Fibroblast of skin of left quadriceps (primary cell): ENCODE results near the gene PARP12.
"Not testable (repeated sequence)": the region's sequence is repeated elsewhere in the genome, so short reads cannot be mapped to it uniquely, and the experiment has no call there.

Experiments
- DNase-seq, 2 experiments: peaks; one replicate each; pipeline ENCODE4 v3.0.0-alpha.2; 2013; ENCODE audit warnings: low read depth in 2 of 2

Gene PARP12, protein sequence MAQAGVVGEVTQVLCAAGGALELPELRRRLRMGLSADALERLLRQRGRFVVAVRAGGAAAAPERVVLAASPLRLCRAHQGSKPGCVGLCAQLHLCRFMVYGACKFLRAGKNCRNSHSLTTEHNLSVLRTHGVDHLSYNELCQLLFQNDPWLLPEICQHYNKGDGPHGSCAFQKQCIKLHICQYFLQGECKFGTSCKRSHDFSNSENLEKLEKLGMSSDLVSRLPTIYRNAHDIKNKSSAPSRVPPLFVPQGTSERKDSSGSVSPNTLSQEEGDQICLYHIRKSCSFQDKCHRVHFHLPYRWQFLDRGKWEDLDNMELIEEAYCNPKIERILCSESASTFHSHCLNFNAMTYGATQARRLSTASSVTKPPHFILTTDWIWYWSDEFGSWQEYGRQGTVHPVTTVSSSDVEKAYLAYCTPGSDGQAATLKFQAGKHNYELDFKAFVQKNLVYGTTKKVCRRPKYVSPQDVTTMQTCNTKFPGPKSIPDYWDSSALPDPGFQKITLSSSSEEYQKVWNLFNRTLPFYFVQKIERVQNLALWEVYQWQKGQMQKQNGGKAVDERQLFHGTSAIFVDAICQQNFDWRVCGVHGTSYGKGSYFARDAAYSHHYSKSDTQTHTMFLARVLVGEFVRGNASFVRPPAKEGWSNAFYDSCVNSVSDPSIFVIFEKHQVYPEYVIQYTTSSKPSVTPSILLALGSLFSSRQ

DNA sequence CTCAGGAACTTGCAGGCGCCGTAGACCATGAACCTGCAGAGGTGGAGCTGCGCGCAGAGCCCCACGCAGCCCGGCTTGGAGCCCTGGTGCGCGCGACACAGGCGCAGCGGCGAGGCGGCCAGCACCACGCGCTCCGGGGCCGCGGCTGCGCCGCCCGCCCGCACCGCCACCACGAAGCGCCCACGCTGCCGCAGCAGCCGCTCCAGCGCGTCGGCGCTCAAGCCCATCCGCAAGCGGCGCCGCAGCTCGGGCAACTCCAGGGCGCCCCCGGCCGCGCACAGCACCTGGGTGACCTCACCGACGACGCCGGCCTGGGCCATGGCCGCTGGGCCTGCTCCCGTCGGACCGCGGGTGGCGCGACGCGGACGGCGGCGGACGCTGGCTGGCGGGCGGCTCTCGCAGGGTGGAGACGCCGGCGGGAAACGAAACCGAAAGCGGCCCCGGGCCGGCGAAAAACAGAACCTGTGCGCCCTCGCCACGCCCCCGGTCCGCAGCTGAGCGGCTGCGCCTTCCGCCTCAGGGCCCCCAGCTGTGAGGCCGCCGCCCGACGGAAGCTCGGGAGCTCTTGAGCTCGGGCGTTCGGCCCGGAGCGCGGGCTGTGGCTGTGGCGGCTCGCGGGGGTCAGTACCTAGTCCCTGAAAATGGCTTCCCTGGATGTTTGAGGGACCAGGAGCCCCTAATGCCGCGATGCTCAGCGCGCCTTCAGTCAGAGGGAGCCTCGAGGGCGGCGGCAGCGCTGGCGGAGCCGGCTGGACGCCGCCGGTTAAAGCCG lies at the start of gene PARP12:
Gene PARP12 (minus strand): TSS at position 424 of the 772 bp plus-strand sequence. CDS start 104 bp downstream, at position 320.
- peak; percentile 50 to 59 for DNase-seq

DNA sequence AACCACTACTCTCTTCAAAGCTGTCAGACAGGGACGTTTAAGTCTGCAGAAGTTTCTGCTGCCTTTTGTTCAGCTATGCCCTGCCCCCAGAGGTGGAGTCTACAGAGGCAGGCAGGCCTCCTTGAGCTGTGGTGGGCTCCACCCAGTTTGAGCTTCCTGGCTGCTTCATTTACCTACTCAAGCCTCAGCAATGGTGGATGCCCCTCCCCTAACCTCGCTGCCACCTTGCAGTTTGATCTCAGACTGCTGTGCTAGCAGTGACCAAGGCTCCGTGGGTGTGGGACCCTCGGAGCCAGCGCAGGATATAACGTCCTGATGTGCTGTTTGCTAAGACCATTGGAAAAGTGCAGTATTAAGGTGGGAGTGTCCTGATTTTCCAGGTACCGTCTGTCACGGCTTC lies 46.0 kb upstream of the PARP12 start:
- DNase-seq = not testable (repeated sequence)

DNA sequence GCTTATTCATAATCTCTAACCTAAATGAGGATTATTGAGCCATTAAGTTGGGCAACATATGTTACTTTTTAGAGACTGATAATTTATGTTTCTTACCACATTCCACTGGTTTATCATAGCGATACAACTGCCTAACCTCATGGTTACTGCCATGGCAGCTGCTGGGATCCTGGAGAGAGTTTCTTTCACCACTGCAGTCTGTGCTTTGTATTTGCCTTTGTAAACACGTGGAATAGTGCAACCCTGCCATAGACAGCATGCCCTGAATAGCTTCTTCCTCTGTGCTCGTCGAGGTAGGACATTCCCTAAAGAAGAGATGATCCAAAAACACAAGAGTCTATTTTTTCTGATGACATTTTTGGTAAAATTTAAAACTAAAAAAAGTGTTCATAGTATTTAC lies 33.7 kb upstream of the PARP12 start:
- no peak for DNase-seq

DNA sequence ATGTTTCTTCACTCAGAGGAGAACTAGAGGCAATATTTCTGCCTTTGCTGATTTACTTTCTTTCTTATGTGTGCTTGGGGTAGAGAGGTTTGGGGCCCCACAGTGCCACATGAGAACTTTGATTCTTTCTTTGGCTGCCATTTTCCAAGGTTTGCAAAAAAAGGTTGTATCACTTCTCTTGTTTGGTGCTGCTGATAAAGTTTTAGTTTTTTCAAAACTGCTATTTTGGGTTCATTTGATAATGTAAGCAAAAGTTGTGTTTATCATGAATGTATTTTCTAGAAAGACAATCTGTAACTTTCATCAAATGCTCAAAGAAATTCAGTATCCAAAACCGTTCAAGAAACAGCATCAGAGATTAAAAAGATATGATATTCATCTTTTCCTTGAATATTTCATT lies 30.6 kb upstream of the PARP12 start:
- DNase-seq = no peak

DNA sequence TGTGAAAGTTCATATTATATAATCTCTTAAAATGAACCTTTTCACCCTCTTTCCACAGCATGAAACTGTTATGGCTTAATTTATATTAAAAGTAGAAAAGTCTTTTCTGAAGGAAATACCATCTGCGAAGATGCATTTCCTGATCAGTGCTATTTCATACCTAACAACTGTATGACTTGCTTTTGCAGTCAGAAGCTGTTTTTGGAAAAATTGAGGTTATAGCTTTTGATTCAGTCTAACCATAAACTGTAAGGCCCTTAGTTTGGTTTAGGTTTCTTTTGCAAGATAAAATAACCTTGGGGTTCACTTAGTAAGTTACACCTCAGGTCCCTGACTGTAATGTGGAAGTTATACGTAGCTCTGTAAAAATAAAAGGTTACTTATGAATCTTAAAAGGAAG lies 22.7 kb upstream of the PARP12 start:
- DNase-seq = no peak

DNA sequence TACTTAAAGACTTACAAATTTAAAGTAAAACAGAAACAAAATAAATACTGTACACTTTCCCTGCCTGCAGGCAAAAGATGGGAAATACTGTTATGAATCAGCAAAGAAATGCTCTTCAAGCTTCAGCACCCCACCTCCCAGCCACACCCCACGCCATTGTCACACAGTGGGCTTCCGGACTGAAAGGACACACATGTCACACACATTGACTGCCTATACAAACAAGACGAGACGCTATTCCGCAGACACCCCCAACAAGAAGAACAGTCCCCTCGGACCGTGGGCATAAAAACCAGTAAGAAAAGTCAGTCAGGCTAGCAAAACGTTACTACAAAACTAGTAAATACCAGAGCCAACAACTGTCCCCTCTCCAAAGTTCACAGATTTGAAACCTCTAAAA lies 22.2 kb upstream of the PARP12 start:
- no peak for DNase-seq

DNA sequence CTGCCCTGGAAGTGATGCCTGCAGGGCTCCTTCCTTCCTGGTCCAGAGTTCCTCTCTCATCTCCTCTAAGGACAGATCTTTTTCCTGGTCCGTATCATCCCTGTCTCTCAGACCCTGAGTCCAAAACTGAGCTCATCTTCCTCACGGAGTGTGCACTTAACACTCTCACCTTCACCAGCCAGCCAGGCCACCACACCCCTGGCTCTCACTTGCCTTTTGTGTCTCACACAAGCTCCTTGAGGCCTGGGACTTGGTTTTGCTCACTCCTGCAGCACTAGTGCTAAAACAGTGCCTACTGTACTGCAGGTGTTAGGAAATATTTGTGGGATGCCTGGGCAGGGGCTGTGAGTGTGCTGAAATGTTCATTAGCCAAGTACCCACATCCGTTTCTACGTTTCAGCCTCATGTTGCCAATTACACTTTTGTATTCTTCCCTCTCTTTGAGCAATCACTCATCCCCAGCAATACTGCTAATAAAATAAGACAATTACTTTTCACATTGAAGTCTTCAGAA lies 21.4 kb upstream of the PARP12 start:
- DNase-seq = no peak

DNA sequence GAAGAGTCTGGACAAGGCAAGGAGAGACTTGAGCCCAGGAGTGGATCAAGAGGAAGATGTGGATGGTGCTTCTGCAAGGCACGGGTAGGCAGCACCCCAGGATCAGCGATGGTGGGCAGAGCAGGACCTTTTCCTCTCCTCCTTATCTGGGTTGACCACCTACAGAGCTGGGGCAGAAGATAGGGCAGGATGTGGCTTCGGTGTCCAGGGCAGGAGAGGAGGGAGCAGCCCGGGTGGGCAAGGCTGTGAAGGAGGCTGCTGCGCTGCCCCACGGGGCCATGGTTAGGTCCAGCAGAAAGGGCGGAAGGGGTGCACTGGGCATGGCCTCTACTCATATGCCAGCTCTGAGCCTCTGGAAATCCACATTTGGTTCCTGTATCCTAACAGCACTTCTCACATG lies 20.0 kb upstream of the PARP12 start:
- no peak for DNase-seq

DNA sequence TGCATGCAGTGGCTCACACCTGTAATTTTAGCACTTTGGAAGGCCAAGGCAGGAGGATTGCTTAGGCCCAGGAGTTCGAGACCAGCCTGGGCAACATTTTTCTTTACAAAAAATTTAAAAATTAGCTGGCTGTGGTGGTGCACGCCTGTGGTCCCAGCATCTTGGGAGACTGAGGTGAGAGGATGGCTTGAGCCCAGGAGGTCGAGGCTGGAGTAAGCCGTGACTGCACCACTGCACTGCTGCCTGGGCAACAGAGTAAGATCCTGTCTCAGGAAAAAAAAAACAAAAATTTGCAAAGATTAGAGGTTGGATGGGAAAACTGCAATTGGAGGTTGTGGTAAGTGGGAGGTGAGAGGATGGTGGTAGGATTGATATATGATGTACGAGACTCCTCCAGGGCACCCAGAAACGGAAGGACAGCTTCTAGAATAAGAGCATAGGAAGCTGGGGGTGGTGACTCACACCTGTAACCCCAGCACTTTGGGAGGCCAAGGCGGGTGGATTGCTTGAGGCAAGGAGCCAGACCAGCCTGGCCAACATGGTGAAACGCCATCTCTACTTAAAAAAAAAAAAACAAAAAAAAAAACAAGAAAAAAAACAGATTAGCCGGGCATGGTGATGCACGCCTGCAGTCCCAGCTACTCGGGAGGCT lies 19.1 kb upstream of the PARP12 start:
- DNase-seq = no peak

DNA sequence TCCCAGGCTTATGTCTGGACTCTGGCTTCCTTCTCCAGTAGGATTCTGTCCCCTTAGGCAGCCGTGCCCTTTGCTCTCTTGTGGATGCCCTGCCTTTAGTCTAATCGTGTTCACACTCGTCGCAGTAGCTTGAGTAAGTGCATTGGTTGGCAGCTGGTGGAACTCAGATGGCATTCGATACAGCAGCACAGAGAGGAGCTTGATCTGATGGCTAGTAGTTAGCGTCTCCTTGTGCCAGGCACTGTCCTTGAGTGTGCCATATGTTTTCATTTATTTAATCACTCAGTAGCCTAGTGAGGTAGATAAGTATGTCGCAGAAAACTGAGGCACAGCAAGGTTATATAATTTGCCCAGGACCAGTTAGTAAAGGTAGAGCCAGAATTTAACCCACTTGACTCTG lies 18.2 kb upstream of the PARP12 start:
- DNase-seq = no peak

DNA sequence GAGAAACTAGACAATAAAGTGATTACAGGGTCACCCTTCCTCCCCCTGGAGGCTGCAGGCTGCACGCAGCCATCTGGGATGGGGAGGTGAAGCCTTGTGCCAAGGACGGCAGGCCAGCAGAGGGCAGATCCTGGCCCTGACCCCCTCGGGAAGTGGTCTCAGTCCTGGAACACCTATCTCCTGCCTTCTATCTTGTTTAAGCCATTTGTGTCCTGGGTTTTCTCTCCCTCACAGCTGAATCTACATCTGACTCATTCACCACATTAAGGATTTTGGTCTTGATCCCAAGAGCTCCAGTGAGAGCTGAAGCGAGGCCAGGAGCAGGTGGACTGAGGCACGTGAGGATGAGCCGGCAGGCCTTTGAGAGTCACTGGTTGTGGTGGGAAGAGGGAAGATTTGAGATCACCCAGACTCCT lies 16.4 kb upstream of the PARP12 start:
- no peak for DNase-seq

DNA sequence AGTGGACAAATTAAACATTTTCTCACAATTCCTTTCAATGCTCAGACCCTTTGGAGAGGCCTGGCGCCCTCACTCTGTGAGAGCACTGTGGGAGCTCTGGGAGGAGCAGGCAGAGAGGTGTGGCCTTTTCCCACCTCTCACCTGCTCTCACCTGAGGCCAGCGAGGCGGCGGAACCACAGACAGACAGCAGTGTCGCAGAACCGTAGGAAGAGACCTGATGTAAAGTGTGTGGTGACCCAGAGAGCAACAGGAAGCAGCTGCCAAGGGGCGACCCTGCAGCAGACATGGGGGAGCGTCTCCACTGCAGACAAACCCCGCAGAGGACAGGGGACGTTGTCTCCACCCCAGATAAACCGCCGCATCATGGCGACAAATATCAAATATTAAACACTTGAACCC lies 15.6 kb upstream of the PARP12 start:
- DNase-seq = no peak

DNA sequence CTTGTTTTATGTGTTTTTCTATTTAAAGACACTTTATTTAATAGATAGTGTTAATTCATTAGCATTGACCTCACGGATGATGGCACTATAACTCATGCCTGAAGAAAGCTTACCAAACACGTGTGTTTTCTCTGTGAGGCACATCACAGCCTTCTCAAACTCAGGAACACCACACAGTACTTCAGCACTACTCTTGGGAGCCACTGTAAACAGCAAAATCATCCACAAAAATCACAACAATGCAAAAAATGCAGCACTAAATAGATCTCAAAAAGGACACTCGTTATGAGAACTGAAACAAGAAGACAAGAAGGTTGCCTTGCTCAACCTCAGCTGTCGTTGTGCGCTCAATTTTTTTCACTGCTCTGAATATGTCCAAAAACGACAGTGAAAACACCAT lies 12.0 kb upstream of the PARP12 start:
- no peak for DNase-seq

DNA sequence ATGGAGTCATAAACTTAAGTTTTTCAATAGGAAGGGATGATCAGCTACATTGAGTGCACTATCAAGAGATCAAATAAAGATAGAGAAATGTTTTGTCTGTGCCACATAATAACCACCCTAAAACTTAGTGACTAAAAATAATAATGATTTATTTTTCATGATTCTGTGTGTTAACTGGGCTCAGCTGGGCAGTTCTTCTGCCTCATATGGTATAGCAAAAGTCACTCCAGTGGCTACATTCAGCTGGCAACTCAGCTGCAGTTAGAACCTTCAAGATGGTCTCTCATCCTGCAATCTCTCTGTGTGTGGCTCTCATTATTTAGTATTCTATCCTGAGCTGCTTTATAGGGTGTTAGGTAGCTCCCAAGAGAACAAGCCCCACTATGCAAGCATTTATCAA lies 7.8 kb upstream of the PARP12 start:
- no peak for DNase-seq

DNA sequence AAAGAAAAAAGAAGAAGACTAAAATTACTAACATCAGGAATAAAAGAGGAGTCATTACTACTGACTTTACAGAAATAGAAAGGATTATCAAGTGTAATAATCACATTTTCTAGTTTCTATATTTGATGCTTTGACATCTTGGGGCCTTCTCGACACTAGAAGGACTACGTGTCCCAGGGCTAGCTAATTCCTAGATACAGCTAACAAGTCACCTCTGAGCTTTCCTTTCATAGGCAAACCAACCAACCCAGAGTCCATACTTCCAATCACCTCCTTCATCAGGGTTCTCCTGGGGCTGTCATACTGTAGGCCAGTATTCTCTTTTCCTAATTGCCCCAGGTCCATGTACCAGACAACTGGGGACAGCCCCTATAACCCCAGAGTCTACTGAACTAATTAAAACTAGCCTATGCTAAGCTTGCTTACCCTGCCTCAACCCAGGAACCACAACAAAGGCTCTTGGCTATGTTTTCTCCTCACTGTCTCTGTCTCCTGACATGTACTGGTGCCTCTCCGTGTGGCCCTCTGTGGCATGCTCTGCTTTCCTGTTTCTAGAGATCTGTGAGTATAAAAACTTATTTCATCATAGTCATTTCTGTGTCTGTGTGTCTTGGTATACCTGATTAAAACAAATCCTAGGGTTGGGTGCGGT lies 6.7 kb upstream of the PARP12 start:
- no peak for DNase-seq

DNA sequence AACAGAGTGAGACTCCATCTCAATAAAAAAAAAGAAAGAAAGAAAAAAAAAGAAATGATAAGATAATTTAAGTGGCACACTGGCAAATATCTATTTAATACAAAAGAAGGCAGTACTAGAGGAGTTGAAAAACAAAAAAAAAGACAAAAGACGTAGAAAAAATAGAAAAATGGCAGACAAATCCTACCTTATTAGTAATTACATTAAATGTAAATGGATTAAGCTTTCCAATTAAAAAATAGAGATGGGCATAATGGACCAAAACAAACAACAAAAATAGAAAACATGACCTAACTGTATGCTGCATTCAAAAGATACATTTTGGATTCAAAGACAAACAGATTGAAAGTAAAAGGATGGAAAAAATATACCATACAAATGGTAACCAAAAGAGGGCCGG lies 5.3 kb upstream of the PARP12 start:
- no peak for DNase-seq

DNA sequence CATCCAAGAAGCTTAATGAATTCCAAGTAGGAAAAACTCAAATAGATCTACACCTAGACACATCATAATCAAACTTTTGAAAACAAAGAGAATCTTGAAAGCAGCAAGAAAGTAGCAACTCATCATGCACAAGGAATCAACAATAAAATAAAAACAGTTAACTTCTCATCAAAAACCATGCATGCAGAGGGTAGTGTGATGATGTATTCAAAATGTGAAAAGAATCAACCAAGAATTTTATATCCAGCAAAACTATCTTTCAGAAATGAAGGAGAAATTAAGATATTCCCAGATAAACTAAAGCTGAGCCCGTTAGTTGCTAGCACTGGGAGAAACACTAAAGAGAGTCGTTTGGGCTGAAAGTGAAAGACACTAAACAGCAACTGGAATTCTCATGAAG lies 4.3 kb upstream of the PARP12 start:
- DNase-seq = no peak

DNA sequence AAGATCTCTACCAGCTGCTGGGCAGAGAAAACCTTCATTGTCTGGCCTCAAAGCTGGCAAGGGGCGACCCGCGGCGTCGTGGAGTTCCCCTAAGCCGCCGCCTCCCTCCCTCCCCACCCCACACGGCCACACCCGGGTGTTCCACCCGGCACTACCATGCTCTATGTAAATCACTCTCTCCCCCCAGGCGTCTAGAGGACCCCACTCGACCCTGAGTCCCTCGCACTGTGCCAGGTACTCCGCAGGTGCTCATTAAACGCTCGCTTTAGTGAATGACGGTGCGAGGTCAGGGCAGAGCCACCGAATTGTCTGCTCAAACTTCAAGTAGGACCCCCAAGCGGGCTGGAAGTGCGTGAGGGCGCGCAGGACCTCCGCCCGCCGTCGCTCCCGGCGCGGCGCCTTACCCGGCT lies 628 bp downstream of the PARP12 start:
- no peak for DNase-seq

DNA sequence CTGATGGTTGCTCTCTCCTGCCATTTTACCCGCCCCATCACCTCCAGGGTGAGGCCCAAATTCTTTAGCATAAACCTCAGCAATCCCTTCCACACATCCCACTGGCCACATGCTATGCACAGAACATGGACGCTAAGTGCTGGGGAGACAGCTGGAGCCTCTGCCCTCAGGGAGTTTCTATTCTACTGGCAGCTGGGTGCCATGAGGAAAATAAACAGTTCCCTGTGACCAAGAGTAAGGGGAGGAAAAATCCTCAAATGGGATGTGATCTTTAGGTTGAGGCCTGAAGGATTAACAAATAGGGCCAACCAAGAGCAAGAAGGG lies 1.2 kb downstream of the PARP12 start:
- no peak for DNase-seq

DNA sequence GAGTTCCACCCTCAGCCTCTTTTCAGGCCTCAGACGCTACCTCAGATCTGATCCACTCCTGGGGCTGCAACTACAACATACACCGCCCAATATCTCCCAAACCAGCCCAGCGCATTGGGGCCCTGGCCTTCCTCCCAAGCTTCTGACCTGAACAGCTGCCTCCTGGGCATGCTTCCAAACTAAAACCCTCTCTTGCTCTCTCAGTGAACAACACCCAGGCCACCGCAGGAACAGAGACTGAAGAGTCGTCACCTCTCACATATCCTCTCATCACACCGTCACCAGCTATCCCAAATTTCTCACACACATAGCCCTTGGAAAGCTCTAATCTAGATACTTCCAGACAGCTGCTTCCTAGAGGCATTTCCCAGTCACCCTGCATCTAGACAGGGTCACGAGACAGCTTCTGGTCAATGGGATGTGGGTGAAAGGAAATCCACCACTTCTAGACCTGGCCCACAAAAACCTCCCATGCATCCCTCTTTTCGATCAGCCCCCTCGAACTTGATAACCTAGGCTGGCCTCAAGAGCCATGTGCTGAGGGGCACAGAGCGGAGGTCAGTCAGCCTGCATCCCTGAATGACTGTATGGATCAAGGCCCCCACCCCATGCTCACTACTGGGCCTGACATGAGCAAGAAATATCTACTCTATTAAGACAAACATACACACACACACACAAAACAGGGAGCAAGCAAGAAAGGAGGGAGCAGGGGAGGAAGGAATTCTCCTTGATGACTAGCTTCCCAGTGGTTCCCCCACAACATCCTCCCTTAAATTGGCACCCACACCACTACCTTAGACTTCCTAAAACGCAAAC lies 1.8 kb downstream of the PARP12 start:
- DNase-seq = no peak

DNA sequence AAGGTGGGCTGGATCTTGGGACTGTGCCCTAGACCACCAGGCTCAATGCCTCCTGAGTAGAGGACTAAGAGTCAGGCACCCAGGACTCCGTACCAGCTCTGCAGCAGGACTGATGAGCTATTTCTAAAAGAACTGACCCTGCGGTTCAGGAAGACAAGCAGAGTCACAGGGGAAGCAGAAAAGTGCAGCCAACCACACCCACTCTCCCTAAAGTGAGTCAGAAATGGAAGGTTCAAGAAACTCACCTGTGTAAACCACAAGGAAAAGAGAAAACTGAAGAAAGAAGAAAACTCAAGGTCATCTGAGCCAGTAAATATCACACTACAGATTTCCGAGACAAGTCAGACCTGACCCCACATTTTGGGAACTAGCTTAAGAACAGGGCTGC lies 2.5 kb downstream of the PARP12 start:
- DNase-seq = no peak
